Measurements from ENCODE around the gene GSE1. TPM values are rescaled to one million over a fixed set of nuclear protein-coding genes. Genes with fewer than 3 reads are reported as not detected.

The GSE1 gene
- total RNA-seq, 2 donors from 2014 or later, result 72.6 to 96.2 TPM

Other genes starting within 250 kb of the GSE1 start
- 1 to 10 TPM in 1 of 2 donors, under 1 TPM in 1; 0.28 to 2.0 TPM for gene GINS2, start 75.6 kb downstream of the GSE1 start, total RNA-seq
- gene C16orf74, start 137.8 kb downstream of the GSE1 start, total RNA-seq, result 1 to 10 TPM in 1 of 2 donors, not detected in 1; 1.2 TPM
- gene EMC8, start 186.2 kb downstream of the GSE1 start, total RNA-seq, result 10 to 100 TPM; 30.7 to 36.6 TPM
- 100 to 1,000 TPM; 220 to 234 TPM for gene COX4I1, start 186.4 kb downstream of the GSE1 start, total RNA-seq